Naive thymus-derived CD4-positive, alpha-beta T cell (primary cell): ENCODE data around the gene ADAM30. TPM values are rescaled to one million over a fixed set of nuclear protein-coding genes. Genes with fewer than 3 reads are reported as not detected.

Experiments
- ATAC-seq: fragments of 150-1000 bp; cut with Tn5 transposase; 2 replicates; pipeline ENCODE4 v1.10.0; 2021; ENCODE audit warnings: mild to moderate bottlenecking, moderate library complexity
- CTCF ChIA-PET: fragments of 350-600 bp; sonication (Branson Sonifier 250); formaldehyde crosslinking; loops from one replicate; lab custom pipeline; 2021; ENCODE audit warnings: antibody characterized with exemption; lab: Charles Lee
- POLR2A ChIA-PET: fragments of 350-600 bp; sonication (Branson Sonifier 250); formaldehyde crosslinking; loops from one replicate; lab custom pipeline; 2021; ENCODE audit warnings: antibody characterized with exemption, inconsistent platforms; lab: Charles Lee
- DNase-seq, 9 donors: peaks; one replicate each; pipeline versions ENCODE4 v3.0.0 to v3.0.0-alpha.2; 2020 to 2022; ENCODE audit warnings: mixed read lengths in 1 of 9
- H3K27ac ChIP-seq: one replicate; pipeline ENCODE4 v1.7.0; 2013; ENCODE audit warnings: mild to moderate bottlenecking, low read depth, low read length, moderate library complexity
- H3K27me3 ChIP-seq, 2 donors: one replicate each; pipeline ENCODE4 v1.7.0; 2013; ENCODE audit warnings: low read length in 2 of 2, mild to moderate bottlenecking in 2 of 2, moderate library complexity in 2 of 2; ENCODE audit not compliant: control insufficient read depth in 2 of 2, insufficient read depth in 2 of 2
- H3K36me3 ChIP-seq, 3 experiments: 1 replicate in 2 of 3; 2 replicates in 1 of 3; pipeline ENCODE4 v1.7.0; 2013; ENCODE audit warnings: low read length in 3 of 3, mild to moderate bottlenecking in 3 of 3, moderate library complexity in 1 of 3; ENCODE audit not compliant: insufficient read depth in 3 of 3, control insufficient read depth in 2 of 3
- H3K4me1 ChIP-seq, 2 donors: one replicate each; pipeline ENCODE4 v1.7.0; 2013; ENCODE audit warnings: low read length in 2 of 2, mild to moderate bottlenecking in 2 of 2, moderate library complexity in 1 of 2; ENCODE audit not compliant: control insufficient read depth in 2 of 2, insufficient read depth in 2 of 2
- H3K4me3 ChIP-seq: 2 replicates; pipeline ENCODE4 v1.7.0; 2013; ENCODE audit warnings: mild to moderate bottlenecking, low read length
- H3K9me3 ChIP-seq, 3 experiments: 1 replicate in 2 of 3; 2 replicates in 1 of 3; pipeline ENCODE4 v1.7.0; 2013; ENCODE audit warnings: low read length in 3 of 3; ENCODE audit not compliant: control insufficient read depth in 2 of 3
- H3K27ac Mint-ChIP-seq, 9 donors: one replicate each; pipeline ENCODE4 v1.8.0; 2020 to 2022; ENCODE audit warnings: mixed read lengths in 9 of 9, mild to moderate bottlenecking in 8 of 9, moderate library complexity in 5 of 9, inconsistent platforms in 2 of 9
- H3K27me3 Mint-ChIP-seq, 5 donors: one replicate each; pipeline ENCODE4 v1.8.0; 2021 to 2022; ENCODE audit warnings: mixed read lengths in 5 of 5, mild to moderate bottlenecking in 1 of 5
- H3K36me3 Mint-ChIP-seq, 5 donors: one replicate each; pipeline ENCODE4 v1.8.0; 2020 to 2022; ENCODE audit warnings: mixed read lengths in 5 of 5, mild to moderate bottlenecking in 3 of 5, inconsistent platforms in 1 of 5
- H3K4me1 Mint-ChIP-seq, 7 donors: one replicate each; pipeline ENCODE4 v1.8.0; 2020 to 2022; ENCODE audit warnings: mixed read lengths in 7 of 7, mild to moderate bottlenecking in 3 of 7, inconsistent platforms in 1 of 7
- H3K4me3 Mint-ChIP-seq, 10 donors: one replicate each; pipeline ENCODE4 v1.8.0; 2020 to 2022; ENCODE audit warnings: mild to moderate bottlenecking in 10 of 10, mixed read lengths in 10 of 10, moderate library complexity in 6 of 10, inconsistent platforms in 2 of 10
- H3K9me3 Mint-ChIP-seq, 11 donors: one replicate each; pipeline ENCODE4 v1.8.0; 2020 to 2022; ENCODE audit warnings: mixed read lengths in 11 of 11, mild to moderate bottlenecking in 4 of 11, inconsistent platforms in 1 of 11, moderate library complexity in 1 of 11
- intact Hi-C, 2 donors: fragments of 100-400 bp; cut with micrococcal nuclease; formaldehyde crosslinking; loops; one replicate each; pipeline ENCODE4 v1.15.1; 2023
- polyA plus RNA-seq, 2 donors: library from polyadenylated mRNA; unstranded; fragments of 300-500 nt; fragmentation: Illumina TruSeq; gene quantifications; one replicate each; pipeline ENCODE4 v1.2.3, GENCODE V29; 2021
- total RNA-seq, 6 experiments: library from RNA in 5 of 6; stranded (reverse) in 5 of 6; gene quantifications; 1 replicate in 5 of 6; 2 replicates in 1 of 6; pipeline ENCODE4 v1.2.3 and lab custom pipeline; 2021 to 2026

Gene ADAM30
- total and polyA plus RNA-seq, 7 experiments from 2014 or later = 0.20 TPM; not detected in 6

DNA sequence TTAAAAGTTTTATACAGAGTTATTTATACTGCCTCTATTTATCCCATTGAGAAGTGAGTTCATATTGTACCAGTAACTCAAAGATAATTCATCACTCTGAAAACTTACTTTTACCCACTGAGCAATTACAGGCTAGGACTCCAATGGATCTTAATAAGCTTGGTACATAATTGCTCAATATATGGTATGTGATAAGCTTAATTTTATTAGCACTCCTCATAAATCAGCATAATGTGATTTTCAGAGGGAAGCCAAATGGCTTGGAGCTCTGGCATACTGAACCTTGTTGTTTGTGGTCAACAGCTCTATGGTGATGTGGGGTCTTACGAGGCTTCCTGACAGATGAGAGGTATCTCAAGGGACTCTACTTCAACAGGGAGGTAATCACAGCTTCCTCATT, 26.3 kb downstream of the ADAM30 start:
- Mint-ChIP-seq H3K9me3 (no peaks in the 10 kb centered on the region), H3K4me3 (no peak overlapping the region), H3K4me1 (peaks cover 0 to 13% (median 0%) of the 10 kb centered on the region in 7 donors), H3K27me3 (peaks cover 13 to 51% (median 30%) of the 10 kb centered on the region in 5 donors), H3K36me3 (no peaks in the 10 kb centered on the region), H3K27ac (no peak overlapping the region)
- H3K9me3 ChIP-seq = no peaks in the 10 kb centered on the region
- intact Hi-C loops = no loop called here
- H3K4me3 ChIP-seq = no peak overlapping the region
- ChIA-PET POLR2A (no interaction called here), CTCF (interaction anchor here (0.8 to 1.2 kb wide), 2 partner anchors 16 to 61 kb away, joined by 3 read pairs; no protein-coding TSS in a partner anchor)
- no peak for ATAC-seq
- no peaks in the 10 kb centered on the region for H3K27me3 ChIP-seq
- DNase-seq = no peak
- no peak overlapping the region for H3K27ac ChIP-seq
- no peaks in the 10 kb centered on the region for H3K36me3 ChIP-seq
- H3K4me1 ChIP-seq = no peaks in the 10 kb centered on the region

DNA sequence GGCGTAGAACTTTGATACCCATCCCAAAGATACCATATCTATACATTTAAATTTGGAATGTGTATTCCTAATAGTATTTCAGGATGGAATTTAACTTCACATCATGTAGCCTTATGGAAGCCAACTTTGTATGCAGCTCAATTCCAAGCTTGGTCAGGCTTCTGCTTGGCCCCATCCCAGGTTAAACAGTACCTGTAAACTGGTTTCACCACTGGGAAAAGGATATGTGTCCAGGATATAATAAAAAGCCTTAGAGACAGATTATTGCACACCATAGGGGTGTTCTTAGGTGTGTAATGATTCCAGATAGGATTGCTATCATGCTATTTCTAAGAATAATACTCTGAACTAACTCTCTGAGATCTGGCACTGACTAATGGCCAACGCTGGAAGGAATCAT, 28.1 kb downstream of the ADAM30 start:
- Histone ChIP-seq H3K9me3 (no peaks in the 10 kb centered on the region), H3K4me1 (no peaks in the 10 kb centered on the region), H3K27ac (no peak overlapping the region), H3K36me3 (no peaks in the 10 kb centered on the region), H3K4me3 (no peak overlapping the region), H3K27me3 (no peaks in the 10 kb centered on the region)
- H3K27me3 Mint-ChIP-seq = peaks cover 13 to 50% (median 35%) of the 10 kb centered on the region in 5 donors
- H3K4me3 Mint-ChIP-seq = no peak overlapping the region
- intact Hi-C loops = no loop called here
- no peak for DNase-seq
- no peaks in the 10 kb centered on the region for H3K9me3 Mint-ChIP-seq
- ATAC-seq = no peak
- ChIA-PET CTCF (interaction anchor here (1.4 kb wide), 1 partner anchor 16 kb away, joined by 3 read pairs; no protein-coding TSS in a partner anchor), POLR2A (no interaction called here)
- no peaks in the 10 kb centered on the region for H3K36me3 Mint-ChIP-seq
- peaks cover 0 to 13% (median 0%) of the 10 kb centered on the region in 7 donors for H3K4me1 Mint-ChIP-seq
- no peak overlapping the region for H3K27ac Mint-ChIP-seq

DNA sequence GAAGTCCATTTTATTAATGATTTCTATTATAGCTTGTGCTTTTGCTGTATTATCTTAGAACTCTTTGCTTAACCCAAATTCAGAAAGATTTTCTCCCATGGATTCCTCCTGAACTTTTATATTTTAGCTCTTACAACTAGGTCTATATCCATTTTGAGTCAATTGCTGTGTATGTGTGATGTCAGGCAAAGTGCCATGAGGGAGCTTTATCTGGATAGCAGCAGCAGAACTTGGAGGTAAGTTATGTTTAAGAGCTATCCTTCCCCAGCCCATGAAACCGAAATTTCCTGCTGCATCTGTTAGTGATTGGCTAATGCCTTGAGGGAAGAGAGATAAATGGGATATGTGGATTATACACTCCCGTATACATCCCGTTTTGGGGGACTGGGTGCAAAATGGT, 29.9 kb downstream of the ADAM30 start:
- Histone ChIP-seq H3K9me3 (no peaks in the 10 kb centered on the region), H3K27ac (no peak overlapping the region), H3K36me3 (no peaks in the 10 kb centered on the region), H3K4me1 (no peaks in the 10 kb centered on the region), H3K4me3 (no peak overlapping the region), H3K27me3 (no peaks in the 10 kb centered on the region)
- Mint-ChIP-seq H3K4me1 (peaks cover 0 to 13% (median 0%) of the 10 kb centered on the region in 7 donors), H3K4me3 (no peak overlapping the region), H3K27ac (no peak overlapping the region), H3K27me3 (peaks cover 13 to 46% (median 27%) of the 10 kb centered on the region in 5 donors), H3K9me3 (no peaks in the 10 kb centered on the region), H3K36me3 (peaks cover 0 to under 1% (median 0%) of the 10 kb centered on the region in 5 donors)
- ChIA-PET POLR2A (no interaction called here), CTCF (no interaction called here)
- ATAC-seq = no peak
- intact Hi-C loops = no loop called here
- DNase-seq = no peak

DNA sequence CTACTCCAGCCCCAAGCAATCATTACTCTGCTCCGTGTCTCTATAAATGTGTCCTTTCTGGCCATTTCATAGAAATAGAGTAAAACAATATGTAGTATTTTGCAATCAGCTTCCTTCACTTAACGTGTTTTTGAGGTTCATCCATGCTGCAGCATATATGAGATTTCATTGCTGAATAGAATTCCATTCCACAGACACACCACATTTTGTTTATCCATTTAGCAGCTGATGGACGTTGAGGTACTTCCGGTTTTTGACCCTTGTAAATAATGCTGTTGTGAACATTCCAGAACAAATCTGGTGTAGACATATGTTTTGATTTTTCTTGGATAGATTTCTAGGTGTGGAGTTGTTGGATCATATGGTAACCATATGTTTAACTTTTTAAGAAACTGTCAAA, 30.7 kb downstream of the ADAM30 start:
- no peaks in the 10 kb centered on the region for H3K9me3 ChIP-seq
- Mint-ChIP-seq H3K36me3 (peaks cover 0 to 2% (median 0%) of the 10 kb centered on the region in 5 donors), H3K4me3 (no peak overlapping the region), H3K27ac (no peak overlapping the region), H3K27me3 (peaks cover 8 to 41% (median 24%) of the 10 kb centered on the region in 5 donors), H3K4me1 (peaks cover 0 to 11% (median 0%) of the 10 kb centered on the region in 7 donors), H3K9me3 (no peaks in the 10 kb centered on the region)
- POLR2A ChIA-PET = no interaction called here
- H3K27me3 ChIP-seq = no peaks in the 10 kb centered on the region
- DNase-seq (no peak), ATAC-seq (no peak)
- H3K27ac ChIP-seq = no peak overlapping the region
- no peaks in the 10 kb centered on the region for H3K4me1 ChIP-seq
- intact Hi-C loops = no loop called here
- no peak overlapping the region for H3K4me3 ChIP-seq
- CTCF ChIA-PET = no interaction called here
- H3K36me3 ChIP-seq = no peaks in the 10 kb centered on the region

DNA sequence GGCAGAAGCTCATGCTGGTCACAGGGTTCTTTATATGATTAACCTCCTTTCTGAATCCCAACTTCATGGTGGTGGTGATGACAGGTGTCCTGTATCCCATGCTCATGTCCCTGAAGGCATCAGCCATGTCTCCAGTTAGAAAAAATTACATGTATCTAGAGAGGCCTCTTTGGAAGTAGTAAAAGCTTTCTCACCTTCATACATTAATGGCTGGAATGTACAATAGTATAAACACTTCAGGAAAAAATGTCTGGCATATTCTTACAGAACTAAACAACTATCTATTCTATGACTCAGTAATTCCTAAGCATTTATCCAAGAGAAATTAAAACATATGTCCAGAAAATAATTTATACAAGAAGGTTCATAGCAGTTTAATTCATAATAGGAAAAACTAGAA, 34.0 kb downstream of the ADAM30 start:
- H3K36me3 ChIP-seq = no peaks in the 10 kb centered on the region
- no peak overlapping the region for H3K27ac ChIP-seq
- no peaks in the 10 kb centered on the region for H3K4me1 ChIP-seq
- Mint-ChIP-seq H3K4me3 (no peak overlapping the region), H3K27me3 (peaks cover 12 to 38% (median 21%) of the 10 kb centered on the region in 5 donors), H3K27ac (no peak overlapping the region), H3K4me1 (peaks cover 0 to 30% (median 0%) of the 10 kb centered on the region in 7 donors), H3K36me3 (peaks cover 0 to 2% (median 0%) of the 10 kb centered on the region in 5 donors), H3K9me3 (no peaks in the 10 kb centered on the region)
- CTCF ChIA-PET = no interaction called here
- no peak overlapping the region for H3K4me3 ChIP-seq
- DNase-seq (no peak), ATAC-seq (no peak)
- intact Hi-C loops = no loop called here
- POLR2A ChIA-PET = no interaction called here
- no peaks in the 10 kb centered on the region for H3K9me3 ChIP-seq
- H3K27me3 ChIP-seq = no peaks in the 10 kb centered on the region

DNA sequence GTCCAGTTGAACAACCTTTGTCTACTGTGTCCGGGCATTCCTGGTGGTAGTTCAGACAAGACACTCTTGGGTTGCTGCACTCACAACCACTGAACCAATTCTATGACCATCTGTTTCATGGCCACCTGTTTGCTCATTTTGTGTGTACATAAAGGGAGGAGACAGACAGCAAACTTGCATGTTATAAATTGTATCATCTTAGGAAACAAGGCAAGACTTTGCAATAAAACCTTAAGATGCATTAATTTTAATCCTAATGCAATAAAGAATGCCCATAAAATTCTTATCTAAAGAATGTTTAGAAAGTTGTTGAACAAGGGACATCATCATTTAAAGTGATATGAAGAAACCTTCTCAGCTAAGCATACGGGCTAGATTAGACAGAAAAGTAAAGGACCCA, 34.8 kb downstream of the ADAM30 start:
- Histone ChIP-seq H3K9me3 (no peaks in the 10 kb centered on the region), H3K4me1 (no peaks in the 10 kb centered on the region), H3K27ac (no peak overlapping the region), H3K36me3 (no peaks in the 10 kb centered on the region), H3K27me3 (no peaks in the 10 kb centered on the region), H3K4me3 (no peak overlapping the region)
- intact Hi-C loops = no loop called here
- Mint-ChIP-seq H3K9me3 (no peaks in the 10 kb centered on the region), H3K27me3 (peaks cover 12 to 35% (median 21%) of the 10 kb centered on the region in 5 donors), H3K36me3 (peaks cover 0 to 2% (median 0%) of the 10 kb centered on the region in 5 donors), H3K4me1 (peaks cover 0 to 30% (median 0%) of the 10 kb centered on the region in 7 donors), H3K4me3 (no peak overlapping the region), H3K27ac (no peak overlapping the region)
- CTCF ChIA-PET = no interaction called here
- ATAC-seq = no peak
- POLR2A ChIA-PET = no interaction called here
- no peak for DNase-seq

DNA sequence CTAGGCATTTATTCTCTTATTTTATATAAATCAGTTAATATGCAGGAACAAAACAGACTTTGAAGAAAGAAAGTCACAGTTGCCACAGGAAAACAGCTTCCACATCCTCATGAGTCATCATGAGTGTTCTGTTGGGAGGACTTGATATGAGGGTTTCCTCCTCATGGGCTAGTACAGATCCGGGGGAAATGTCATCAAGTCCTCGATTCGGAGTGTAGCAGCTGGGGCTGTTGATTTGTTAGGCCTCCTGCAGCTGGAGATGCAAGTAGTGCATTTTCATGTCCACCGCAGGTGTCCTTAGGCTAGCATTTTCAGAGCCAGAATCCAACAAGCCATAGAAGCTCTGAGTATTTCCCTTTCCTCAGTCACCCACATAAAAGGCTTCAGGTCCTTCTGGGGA, 36.7 kb downstream of the ADAM30 start:
- Mint-ChIP-seq H3K9me3 (no peaks in the 10 kb centered on the region), H3K27me3 (peaks cover 8 to 28% (median 14%) of the 10 kb centered on the region in 5 donors), H3K4me1 (peaks cover 0 to 30% (median 0%) of the 10 kb centered on the region in 7 donors), H3K36me3 (peaks cover 0 to 2% (median 0%) of the 10 kb centered on the region in 5 donors), H3K27ac (peak overlapping the region in 1 of 9 donors; percentile 44), H3K4me3 (no peak overlapping the region)
- H3K9me3 ChIP-seq = no peaks in the 10 kb centered on the region
- no peaks in the 10 kb centered on the region for H3K36me3 ChIP-seq
- POLR2A ChIA-PET = no interaction called here
- no peak overlapping the region for H3K4me3 ChIP-seq
- CTCF ChIA-PET = no interaction called here
- H3K4me1 ChIP-seq = no peaks in the 10 kb centered on the region
- no peaks in the 10 kb centered on the region for H3K27me3 ChIP-seq
- DNase-seq = no peak
- peak; percentile 50 for ATAC-seq
- intact Hi-C loops = no loop called here
- no peak overlapping the region for H3K27ac ChIP-seq
